HG03066 (cell line): ENCODE results near the gene SAP30BP.

Experiments used
- ATAC-seq: cut with Tn5 transposase; IDR thresholded peaks from one replicate; pipeline ENCODE4 v1.9.1; 2021; ENCODE audit warnings: low read depth; ENCODE audit not compliant: unreplicated experiment

SAP30BP gene

GRCh38 chr17:75666959-75667790 lies at the start of gene SAP30BP, which contains the start of gene RECQL5:
Gene SAP30BP (plus strand): TSS chr17:75667338. CDS start chr17:75667373, 35 bp downstream.
Gene RECQL5 (minus strand): TSS chr17:75667154. CDS start chr17:75666557, 597 bp downstream.
- peak; percentile 69 for ATAC-seq

GRCh38 chr17:75617675-75618074 lies 49.5 kb upstream of the SAP30BP start:
- ATAC-seq, result no peak

GRCh38 chr17:75619506-75620431 lies 47.4 kb upstream of the SAP30BP start:
- no peak for ATAC-seq

- no peak for ATAC-seq
Measured at GRCh38 chr17:75621489-75621888, 45.6 kb upstream of the SAP30BP start.

GRCh38 chr17:75622076-75622475 lies 45.1 kb upstream of the SAP30BP start:
- ATAC-seq, result no peak

- no peak for ATAC-seq
Measured at GRCh38 chr17:75622771-75623273, 44.3 kb upstream of the SAP30BP start.

- ATAC-seq, result no peak
Measured at GRCh38 chr17:75623386-75623785, 43.8 kb upstream of the SAP30BP start.

GRCh38 chr17:75624021-75624420 lies 43.1 kb upstream of the SAP30BP start:
- ATAC-seq, result no peak

- ATAC-seq, result no peak
Measured at GRCh38 chr17:75624714-75625345, 42.3 kb upstream of the SAP30BP start.

GRCh38 chr17:75625813-75626486 lies 41.2 kb upstream of the SAP30BP start:
- ATAC-seq, result no peak

GRCh38 chr17:75626496-75627038 lies 40.6 kb upstream of the SAP30BP start:
- ATAC-seq, result no peak

- no peak for ATAC-seq
Measured at GRCh38 chr17:75627094-75627493, 40.0 kb upstream of the SAP30BP start.

GRCh38 chr17:75628425-75628824 lies 38.7 kb upstream of the SAP30BP start:
- ATAC-seq, result no peak

GRCh38 chr17:75629157-75629556 lies 38.0 kb upstream of the SAP30BP start:
- ATAC-seq, result no peak

- ATAC-seq, result no peak
Measured at GRCh38 chr17:75630071-75630917, 36.8 kb upstream of the SAP30BP start.

- ATAC-seq, result no peak
Measured at GRCh38 chr17:75631353-75631752, 35.8 kb upstream of the SAP30BP start.

- no peak for ATAC-seq
Measured at GRCh38 chr17:75632428-75632827, 34.7 kb upstream of the SAP30BP start.

GRCh38 chr17:75632863-75633485 lies 34.2 kb upstream of the SAP30BP start, which contains the start of gene SMIM5:
Gene SMIM5 (plus strand): TSS chr17:75633434. CDS start chr17:75640202, 6,768 bp downstream.
- no peak for ATAC-seq
